ENCODE data around the gene SSC5D.
"Not testable (repeated sequence)": the region's sequence is repeated elsewhere in the genome, so short reads cannot be mapped to it uniquely, and the experiment has no call there.

SSC5D gene

GRCh38 chr19:55495646-55496349 lies 7.6 kb downstream of the SSC5D start:
- in situ Hi-C loops (cut with MboI; ENCODE audit: low pct_unique_long_range_greater_than_20kb, low sequenced_read_pairs): no loop called here
- no peak for DNase-seq

- DNase-seq; in situ Hi-C loops (cut with MboI; ENCODE audit: low pct_unique_long_range_greater_than_20kb, low sequenced_read_pairs): not testable (repeated sequence)
Measured at GRCh38 chr19:55496820-55497219, 8.6 kb downstream of the SSC5D start.

- no peak for DNase-seq
- in situ Hi-C loops (cut with MboI; ENCODE audit: low pct_unique_long_range_greater_than_20kb, low sequenced_read_pairs): no loop called here
Measured at GRCh38 chr19:55497763-55498162, 9.5 kb downstream of the SSC5D start.

- in situ Hi-C loops (cut with MboI; ENCODE audit: low pct_unique_long_range_greater_than_20kb, low sequenced_read_pairs): no loop called here
- DNase-seq: no peak
Measured at GRCh38 chr19:55498246-55498840, 10.1 kb downstream of the SSC5D start.

GRCh38 chr19:55500368-55500952 lies 12.2 kb downstream of the SSC5D start:
- no peak for DNase-seq
- in situ Hi-C loops (cut with MboI; ENCODE audit: low pct_unique_long_range_greater_than_20kb, low sequenced_read_pairs): no loop called here

GRCh38 chr19:55502197-55502952 lies 14.1 kb downstream of the SSC5D start:
- DNase-seq: no peak
- in situ Hi-C loops (cut with MboI; ENCODE audit: low pct_unique_long_range_greater_than_20kb, low sequenced_read_pairs): no loop called here

GRCh38 chr19:55503157-55503501 lies 14.9 kb downstream of the SSC5D start:
- in situ Hi-C loops (cut with MboI; ENCODE audit: low pct_unique_long_range_greater_than_20kb, low sequenced_read_pairs): no loop called here
- no peak for DNase-seq

GRCh38 chr19:55503502-55504251 lies 15.4 kb downstream of the SSC5D start:
- in situ Hi-C loops (cut with MboI; ENCODE audit: low pct_unique_long_range_greater_than_20kb, low sequenced_read_pairs): no loop called here
- DNase-seq: peak; percentile 80

- in situ Hi-C loops (cut with MboI; ENCODE audit: low pct_unique_long_range_greater_than_20kb, low sequenced_read_pairs): no loop called here
- no peak for DNase-seq
Measured at GRCh38 chr19:55504252-55504603, 16.0 kb downstream of the SSC5D start.

- in situ Hi-C loops (cut with MboI; ENCODE audit: low pct_unique_long_range_greater_than_20kb, low sequenced_read_pairs): no loop called here
- no peak for DNase-seq
Measured at GRCh38 chr19:55504981-55505380, 16.7 kb downstream of the SSC5D start.

- in situ Hi-C loops (cut with MboI; ENCODE audit: low pct_unique_long_range_greater_than_20kb, low sequenced_read_pairs): no loop called here
Measured at GRCh38 chr19:55508120-55508519, 19.9 kb downstream of the SSC5D start.

GRCh38 chr19:55516878-55517620 lies 28.8 kb downstream of the SSC5D start:
- in situ Hi-C loops (cut with MboI; ENCODE audit: low pct_unique_long_range_greater_than_20kb, low sequenced_read_pairs): no loop called here
- peak; percentile 94 for DNase-seq

More at GRCh38 chr19:55508120-55508519, 19.9 kb downstream of the SSC5D start:
- DNase-seq: peak; percentile 21

GRCh38 chr19:55519451-55520311 lies 31.4 kb downstream of the SSC5D start:
- in situ Hi-C loops (cut with MboI; ENCODE audit: low pct_unique_long_range_greater_than_20kb, low sequenced_read_pairs): no loop called here
- DNase-seq: no peak

GRCh38 chr19:55520691-55521292 lies 32.6 kb downstream of the SSC5D start:
- no peak for DNase-seq
- in situ Hi-C loops (cut with MboI; ENCODE audit: low pct_unique_long_range_greater_than_20kb, low sequenced_read_pairs): no loop called here

- DNase-seq: no peak
- in situ Hi-C loops (cut with MboI; ENCODE audit: low pct_unique_long_range_greater_than_20kb, low sequenced_read_pairs): no loop called here
Measured at GRCh38 chr19:55525289-55526101, 37.3 kb downstream of the SSC5D start.

GRCh38 chr19:55526216-55527196 lies 38.3 kb downstream of the SSC5D start:
- peak; percentile 67 for DNase-seq

More at GRCh38 chr19:55526216-55527196, 38.3 kb downstream of the SSC5D start:
- in situ Hi-C loops (cut with MboI; ENCODE audit: low pct_unique_long_range_greater_than_20kb, low sequenced_read_pairs): no loop called here
